ENCODE measurements around the gene IGBP1. TPM values are rescaled to one million over a fixed set of nuclear protein-coding genes. Genes with fewer than 3 reads are reported as not detected.

IGBP1 gene
- total RNA-seq (2022; extraction: Qiagen RNA extraction) = 58.6 to 71.2 TPM (median 66.0 TPM) in 5 replicates

DNA sequence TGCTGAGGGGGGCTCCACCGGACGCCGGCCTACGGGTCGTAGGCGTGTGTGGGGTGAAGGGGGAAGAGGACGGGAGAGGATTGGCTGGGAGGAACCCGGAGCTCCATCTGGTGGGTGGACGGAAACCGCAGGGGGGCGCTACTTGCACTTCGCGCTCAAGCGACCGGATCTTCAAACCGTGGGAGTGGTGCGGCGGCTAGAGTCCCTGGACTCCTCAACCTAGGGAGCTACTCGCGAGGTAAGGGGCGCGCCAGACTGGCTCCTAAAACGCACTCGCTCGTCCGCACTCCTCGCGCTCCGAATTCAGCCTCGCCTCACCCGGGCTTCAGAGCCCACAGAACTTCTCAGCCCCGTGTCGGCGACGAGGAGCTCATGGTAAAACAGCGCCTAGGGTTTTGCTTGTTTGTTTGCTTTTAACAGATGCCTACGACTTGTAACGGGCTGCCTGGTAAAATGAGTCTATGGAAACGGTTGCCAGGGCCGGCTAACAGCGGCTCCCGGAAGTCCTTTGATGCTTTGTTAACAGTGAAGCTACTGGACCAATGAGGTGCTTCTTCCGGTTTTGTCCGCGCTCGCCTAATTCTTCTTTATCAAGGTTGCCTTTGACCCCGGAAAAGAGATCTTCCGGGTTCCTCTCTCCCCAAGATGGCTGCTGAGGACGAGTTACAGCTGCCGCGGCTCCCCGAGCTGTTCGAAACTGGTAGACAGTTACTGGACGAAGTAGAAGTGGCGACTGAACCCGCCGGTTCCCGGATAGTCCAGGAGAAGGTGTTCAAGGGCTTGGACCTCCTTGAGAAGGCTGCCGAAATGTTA, at the start of gene IGBP1:
TSS of gene IGBP1 (plus strand) at position 145 of the 813 bp plus-strand sequence. CDS start at position 646, 501 bp downstream.

DNA sequence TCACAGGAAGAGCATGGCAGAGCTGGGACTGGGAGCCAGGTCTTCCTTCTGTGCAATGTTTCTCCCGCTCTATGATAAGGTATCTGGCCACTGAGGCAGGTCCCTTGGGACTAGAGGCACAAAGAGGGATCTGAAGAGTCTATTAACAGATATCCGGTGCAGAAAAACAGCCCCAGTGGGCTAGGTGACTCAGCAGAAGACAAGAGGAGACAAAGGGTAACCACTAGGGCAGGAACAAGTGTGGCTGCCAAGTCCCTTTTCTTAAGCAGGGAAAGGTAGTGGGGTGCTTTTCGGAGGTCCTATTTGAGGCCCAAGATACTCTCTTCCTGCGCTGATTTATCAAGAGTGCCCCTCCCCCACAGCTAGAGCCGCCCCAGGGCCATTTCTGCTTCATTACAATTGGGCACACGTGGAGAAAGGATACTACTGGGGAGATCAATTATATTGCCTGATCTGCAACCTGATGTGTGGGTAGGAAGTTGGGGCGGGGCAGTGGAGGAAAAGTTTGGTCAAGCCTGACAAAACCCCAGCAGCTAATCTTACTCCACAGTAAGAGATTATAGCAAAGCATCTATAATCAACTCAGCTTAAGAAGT, 43.8 kb downstream of the IGBP1 start, which contains the start of gene DGAT2L6:
TSS of gene DGAT2L6 (plus strand) at position 546 of the 596 bp plus-strand sequence. CDS start 100 bp downstream, outside the sequence.

Other genes with a start within 250 kb of the IGBP1 start
- gene AWAT2, start 83.5 kb upstream of the IGBP1 start, total RNA-seq (2022; extraction: Qiagen RNA extraction) = not detected in 5 replicates
- gene OTUD6A, start 71.0 kb upstream of the IGBP1 start, total RNA-seq (2022; extraction: Qiagen RNA extraction) = not detected in 5 replicates
- not detected in 5 replicates for gene DGAT2L6, start 44.0 kb downstream of the IGBP1 start, total RNA-seq (2022; extraction: Qiagen RNA extraction)
- gene AWAT1, start 101.2 kb downstream of the IGBP1 start, total RNA-seq (2022; extraction: Qiagen RNA extraction) = not detected in 5 replicates
- 0.05 TPM in 1 of 5 replicates, not detected in the others for gene P2RY4, start 126.8 kb downstream of the IGBP1 start, total RNA-seq (2022; extraction: Qiagen RNA extraction)
- not detected in 5 replicates for gene ARR3, start 134.9 kb downstream of the IGBP1 start, total RNA-seq (2022; extraction: Qiagen RNA extraction)
- gene RAB41, start 148.7 kb downstream of the IGBP1 start, total RNA-seq (2022; extraction: Qiagen RNA extraction) = not detected in 5 replicates
- 88.9 to 109 TPM (median 91.0 TPM) in 5 replicates for gene PDZD11, start 156.5 kb downstream of the IGBP1 start, total RNA-seq (2022; extraction: Qiagen RNA extraction)
- 24.0 to 28.4 TPM (median 26.4 TPM) in 5 replicates for gene KIF4A, start 156.7 kb downstream of the IGBP1 start, total RNA-seq (2022; extraction: Qiagen RNA extraction)

All from A549 treated with AZD2906 at 1 μM for 4 hours (cell line).